SH-SY5Y (cell line): ENCODE measurements around the gene ZNF469.

Source experiments
- GATA2 ChIP-seq: IDR thresholded peaks from 2 replicates; pipeline ENCODE4 v1.6.1; 2011; ENCODE audit warnings: mild to moderate bottlenecking, low read depth, low read length
- GATA3 ChIP-seq: IDR thresholded peaks from 2 replicates; pipeline ENCODE4 v1.6.1; 2011; ENCODE audit warnings: low read depth, mild to moderate bottlenecking, low read length, moderate library complexity

DNA sequence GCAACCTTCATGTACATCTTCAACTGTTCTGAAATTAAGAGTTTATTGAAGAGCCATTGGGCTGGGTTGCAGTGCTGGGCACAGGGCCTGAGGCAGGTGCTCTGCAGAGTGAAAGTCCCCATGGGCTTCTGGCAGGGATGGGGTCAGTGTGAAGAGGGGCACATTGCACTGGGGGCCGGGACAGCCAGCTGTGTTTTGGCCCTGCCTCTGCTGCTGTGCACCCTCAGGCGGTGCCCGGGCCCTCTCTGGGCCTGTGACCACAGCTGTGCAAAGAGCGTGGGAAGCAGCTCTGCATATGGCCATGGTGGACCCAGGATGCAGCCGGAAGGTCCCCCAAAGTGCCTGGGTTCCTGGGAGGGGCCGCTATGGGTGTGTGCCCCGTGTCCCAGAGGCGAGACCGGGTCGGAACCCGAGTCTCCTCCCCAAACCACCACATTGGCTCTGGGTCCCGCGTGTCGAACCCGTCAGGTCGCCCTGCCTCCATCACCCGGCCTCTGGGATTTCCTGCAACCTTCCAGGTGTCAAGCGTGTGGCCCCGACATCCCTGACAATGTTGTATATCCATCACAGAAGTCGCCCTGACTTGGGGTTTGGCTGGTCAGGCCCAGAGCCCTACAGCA, 38.2 kb upstream of the ZNF469 start:
- TF ChIP-seq GATA2 = no peak
- TF ChIP-seq GATA3 = no peak
